Germinal center (tissue), 1 donor: Measurements from ENCODE around the gene PRAC1.
A peak's percentile ranks its signal among the peaks of the same experiment; 100 is the strongest.
"Not testable (repeated sequence)": the region's sequence is repeated elsewhere in the genome, so short reads cannot be mapped to it uniquely, and the experiment has no call there.

Experiments
- DNase-seq: peaks from one replicate; pipeline ENCODE4 v3.0.0; 2012; ENCODE audit warnings: mixed read lengths, low spot score

PRAC1 gene

DNA sequence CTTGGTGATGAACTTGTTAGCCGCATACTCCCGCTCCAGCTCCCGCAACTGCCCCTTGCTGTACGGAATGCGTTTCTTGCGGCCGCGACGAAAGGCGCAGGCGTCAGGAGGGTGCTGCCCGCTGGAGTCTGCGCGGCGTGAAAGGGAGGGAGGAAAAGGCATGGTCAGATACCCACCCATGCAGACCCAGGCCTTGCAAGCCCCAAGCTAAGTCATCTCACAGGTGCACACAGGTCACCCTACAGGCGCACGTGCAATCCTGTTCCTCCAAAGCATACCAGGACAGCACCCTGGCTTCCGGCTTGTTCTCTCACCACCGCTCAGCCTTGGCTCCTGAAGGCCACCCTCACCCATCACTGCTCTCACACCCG is 4.6 kb upstream of the PRAC1 start:
- DNase-seq = no peak

DNA sequence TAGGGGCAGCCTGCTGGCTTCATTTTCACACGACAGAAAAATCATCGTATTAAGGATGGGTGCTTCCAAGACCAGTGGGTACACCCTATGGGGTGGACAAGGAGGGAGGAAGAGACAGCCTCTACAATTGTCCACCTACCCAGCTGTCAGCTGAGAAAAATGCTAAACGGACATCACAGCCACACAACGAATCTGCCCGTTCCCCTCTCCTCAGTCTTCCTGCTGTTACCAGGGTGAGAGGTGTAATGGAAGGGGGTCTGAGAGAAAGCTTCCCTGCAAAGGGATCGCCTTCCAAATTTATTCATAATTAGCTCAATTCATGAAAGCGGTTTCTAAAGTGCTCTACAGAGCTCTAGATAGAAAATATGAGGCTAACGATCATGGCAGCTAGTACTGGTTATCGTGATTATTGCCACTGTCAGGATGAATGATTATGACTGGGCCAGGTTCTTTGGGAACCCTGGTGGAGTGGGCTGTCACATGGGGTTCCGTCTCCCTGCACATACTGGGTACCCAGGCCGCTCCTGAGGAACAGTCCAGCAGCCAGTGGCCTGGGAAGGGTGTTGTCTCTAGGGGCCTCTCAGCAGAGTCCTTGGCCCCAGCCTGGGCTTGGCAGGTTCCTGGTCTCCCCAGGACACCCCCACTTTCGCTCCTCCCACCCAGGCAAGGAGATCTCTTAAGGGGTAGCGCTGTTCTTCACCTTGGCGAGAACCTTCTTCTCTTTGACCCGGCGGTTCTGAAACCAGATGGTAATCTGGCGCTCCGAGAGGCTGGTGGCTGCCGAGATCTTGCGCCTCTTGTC is 4.0 kb upstream of the PRAC1 start:
- no peak for DNase-seq

DNA sequence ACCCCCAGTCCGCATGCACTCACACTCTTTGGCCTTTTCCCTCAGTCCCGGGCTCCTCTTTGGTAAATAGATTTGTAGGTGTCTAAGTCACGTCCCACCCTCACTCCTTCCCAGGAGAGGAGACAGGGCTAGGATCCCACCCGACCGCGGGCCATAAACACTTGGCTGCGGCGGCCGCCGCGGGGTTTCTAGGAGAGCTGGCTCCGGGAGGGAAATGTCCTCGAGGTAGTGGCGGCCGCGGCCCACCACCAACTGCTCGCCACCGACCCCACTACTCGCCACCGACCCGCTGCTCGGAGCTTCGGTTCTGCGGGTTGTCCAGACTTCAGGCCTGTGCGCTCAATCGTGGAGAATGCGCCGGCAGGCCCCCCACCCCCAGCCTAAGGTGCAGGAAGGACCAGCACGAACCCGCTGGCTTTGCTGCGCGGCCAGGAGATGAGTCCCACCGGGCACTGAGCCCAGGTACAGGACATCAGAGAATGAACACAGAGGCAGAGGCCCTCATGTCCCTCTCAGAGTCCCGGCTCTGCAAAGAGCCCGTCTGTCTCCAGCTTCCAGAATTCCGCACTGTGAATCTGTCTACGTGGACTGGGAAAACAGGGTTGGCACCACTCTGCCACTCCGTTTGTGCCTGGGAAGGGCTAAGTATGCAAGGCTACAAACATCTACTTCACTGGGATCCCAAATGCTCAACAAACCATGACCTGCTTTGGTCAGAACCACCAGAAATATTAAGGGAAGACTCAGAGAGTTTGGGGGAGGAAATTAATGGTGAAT is 3.2 kb upstream of the PRAC1 start:
- DNase-seq = no peak

DNA sequence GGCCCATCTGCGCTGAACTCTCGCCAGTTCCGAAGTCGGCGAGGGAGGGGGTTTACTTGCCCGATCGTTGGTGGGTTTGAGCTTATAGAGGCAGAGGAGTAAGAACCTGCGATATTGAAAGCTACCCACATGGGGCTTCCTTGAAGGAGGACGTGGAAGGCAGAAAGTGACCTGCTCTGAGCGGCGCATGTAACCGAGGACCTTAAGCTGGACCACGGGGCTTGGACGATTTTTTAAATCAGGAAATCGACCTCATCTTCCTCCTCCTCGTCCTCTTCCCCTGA is 2.6 kb upstream of the PRAC1 start:
- DNase-seq = no peak

DNA sequence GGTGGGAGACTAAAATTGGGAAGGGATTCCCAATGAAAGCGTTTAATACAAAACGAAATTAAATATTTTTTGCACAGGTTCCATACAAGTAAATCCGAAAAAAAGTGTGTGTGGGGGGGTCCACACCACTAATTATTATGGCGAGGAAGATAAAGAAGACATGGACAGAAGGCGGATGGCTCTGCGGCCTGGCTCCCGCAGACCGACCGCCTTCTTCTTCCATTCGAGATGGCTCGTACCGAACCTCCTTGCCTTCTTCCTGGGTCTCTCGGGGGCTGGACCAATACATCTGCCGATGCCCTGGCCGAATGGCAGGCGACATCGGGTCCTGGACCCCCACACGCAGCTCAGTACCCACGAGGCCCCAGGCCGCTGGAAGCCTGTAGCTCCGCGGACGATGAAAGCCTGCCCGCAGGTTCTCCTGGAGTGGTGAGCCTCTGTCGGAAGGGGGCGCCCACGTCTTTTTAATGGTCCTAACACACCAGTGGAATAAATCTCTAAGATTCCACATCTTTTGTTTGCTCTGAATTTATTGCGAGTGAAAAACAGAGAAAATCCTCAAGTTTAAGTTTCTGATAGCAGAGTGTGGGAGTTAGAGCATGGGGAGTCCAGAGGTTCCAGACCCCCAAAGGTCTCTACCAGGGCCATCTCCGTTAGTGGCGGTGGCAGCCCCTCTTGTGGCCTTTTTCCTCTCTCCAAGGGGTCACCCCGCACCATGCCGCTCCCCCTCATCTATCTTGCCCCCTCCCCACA is 2.1 kb upstream of the PRAC1 start:
- peak; percentile 46 for DNase-seq

DNA sequence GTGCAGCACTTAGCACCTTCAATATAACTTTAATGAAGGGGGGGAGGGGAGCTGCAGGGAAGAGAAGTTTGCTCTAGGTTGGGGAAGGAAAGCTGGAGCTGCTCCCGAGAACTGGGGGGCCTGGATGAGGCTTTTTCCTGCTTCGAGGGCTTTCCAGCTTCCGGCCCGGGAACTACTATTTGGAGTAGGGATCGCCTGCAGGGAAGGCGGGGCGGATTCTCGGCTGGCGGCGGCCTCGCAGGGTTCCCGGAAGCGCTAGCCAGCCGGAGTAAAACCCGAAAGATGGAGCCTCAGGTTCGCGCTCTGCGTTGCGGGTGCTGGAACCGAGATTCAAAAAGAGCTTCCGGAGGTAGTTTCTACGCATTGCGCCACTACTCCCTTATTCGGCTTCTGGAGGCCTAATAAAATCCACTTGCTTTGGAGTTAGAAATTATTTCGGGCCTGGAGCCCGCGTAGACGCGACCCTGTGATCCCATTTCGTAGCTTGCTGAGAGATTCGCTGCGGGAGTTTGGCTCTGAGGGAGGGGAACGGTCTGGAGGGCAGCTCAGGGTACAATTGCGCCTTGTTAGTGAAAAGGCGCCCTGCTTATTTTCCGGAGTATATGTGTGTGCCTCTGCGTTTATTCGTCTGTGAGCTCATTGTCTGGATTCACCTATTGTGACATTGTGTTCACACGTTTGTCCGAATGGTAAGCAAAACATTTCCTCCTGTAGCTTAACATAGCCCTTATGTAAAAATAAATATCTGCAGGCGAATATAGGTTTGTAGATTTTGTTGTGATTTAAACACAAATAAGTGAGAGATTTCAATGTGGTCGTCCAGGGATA is 1.3 kb upstream of the PRAC1 start:
- no peak for DNase-seq

DNA sequence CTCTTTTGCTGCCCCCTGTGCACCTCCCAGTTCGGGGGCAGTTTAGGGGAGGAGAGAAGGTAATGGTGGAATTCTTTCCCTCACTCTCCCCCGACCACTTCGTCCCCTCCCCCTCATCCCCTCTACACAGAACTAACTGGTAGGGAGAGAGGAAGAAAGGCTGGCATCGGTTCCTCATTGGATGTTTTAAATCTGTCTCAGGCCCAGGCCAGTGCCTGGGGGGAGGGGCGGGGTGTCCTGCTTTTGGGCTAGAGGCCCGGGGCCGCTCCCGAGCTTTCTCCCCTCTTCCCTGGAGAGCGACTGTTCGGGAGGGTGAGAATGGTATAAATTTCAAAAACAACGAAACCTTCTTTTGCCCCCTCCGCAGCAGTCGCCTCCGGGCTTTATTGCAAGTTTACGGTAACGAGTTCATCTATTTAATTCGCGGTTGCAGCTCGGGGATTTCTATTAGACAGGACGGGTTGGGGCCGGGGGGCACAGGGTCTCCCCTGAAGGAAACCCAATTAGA is 651 bp upstream of the PRAC1 start, which contains the start of gene PRAC2:
Gene PRAC2, plus strand, starts transcription at position 271 of the 508 bp plus-strand sequence. CDS start 1,226 bp downstream, outside the sequence.
- DNase-seq = no peak

DNA sequence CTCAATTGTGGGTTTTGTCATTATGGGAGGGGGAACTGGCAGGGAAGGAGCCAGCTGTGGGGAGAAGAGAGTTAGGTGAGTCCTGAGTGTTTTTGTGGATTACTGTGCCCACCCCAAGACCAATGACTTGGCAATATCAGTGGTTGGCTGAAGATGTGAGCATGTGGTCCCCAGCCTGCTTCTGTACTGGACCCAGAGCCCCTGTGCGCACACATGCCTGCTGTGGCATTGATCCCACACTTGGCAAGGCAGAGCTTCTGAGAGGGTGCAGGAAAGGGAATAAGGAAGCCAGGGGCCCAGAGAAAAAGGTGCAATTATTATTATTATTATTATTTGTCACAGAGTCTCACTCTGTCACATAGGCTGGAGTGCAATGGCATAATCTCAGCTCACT is 1.3 kb downstream of the PRAC1 start:
- DNase-seq = no peak

DNA sequence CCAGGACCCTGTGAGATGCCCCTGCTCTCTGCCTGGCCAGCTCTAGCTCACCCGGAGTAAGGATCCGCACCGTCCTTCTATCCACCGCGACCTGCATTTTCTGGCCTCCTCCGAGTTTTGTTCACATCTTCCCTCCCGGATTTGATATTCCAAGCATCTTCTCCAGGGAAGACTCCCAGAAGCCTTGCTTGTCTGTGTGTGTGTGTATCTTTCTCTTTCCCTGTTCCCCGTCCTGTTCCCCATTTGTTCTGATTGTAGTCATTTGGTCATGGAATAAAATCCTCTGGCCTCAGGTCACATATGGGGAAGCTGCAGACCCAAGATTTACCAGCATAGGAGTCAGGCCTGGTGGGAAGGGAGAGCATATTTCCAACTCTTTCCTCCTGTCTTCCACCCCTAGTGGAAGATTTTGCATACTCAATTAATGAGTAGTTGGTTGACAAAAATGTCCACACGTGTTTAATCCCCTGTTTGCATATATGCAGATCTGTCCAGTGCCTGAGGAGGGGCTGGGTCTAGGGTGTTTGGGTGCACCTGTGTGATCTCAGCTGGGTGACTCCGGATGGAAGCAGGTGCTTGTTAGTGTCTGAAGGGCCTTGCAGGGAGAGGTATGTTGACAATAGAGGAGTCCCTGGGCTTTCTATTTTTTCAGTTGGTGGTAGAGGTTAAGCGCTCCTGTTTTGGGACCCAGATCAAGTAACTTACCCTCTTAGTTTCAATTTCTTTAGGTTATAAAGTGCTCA is 1.9 kb downstream of the PRAC1 start:
- no peak for DNase-seq

DNA sequence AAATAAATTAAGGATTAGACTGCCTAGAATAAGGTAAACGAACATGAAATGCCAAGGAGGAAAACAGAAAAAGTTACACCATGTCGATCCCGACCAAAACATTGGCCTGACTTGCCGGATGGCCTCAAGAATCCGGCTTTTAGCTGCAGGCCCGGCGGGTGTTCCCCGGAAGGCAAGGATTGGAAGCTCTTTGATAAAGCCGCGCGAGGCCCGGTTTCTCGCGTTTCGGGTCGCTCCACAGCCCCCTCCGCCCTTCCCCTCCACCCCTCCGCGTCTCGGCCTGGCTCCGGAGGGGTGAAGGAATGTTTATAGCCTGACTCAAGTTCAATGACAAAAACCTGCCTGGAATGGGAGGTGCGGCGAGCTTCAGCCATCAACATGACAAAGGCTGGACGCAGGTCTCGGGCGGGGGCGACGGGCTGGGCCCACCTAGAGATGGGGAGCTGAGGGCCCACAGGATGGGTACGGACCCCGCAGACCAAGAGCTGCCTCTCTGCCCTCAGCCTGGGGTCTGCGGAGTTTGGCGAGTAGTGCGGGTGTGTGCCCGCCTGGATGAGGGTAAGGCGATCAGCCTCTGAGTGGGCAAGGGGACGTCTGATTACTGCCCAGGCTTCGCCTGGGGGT is 2.6 kb downstream of the PRAC1 start:
- DNase-seq = no peak

DNA sequence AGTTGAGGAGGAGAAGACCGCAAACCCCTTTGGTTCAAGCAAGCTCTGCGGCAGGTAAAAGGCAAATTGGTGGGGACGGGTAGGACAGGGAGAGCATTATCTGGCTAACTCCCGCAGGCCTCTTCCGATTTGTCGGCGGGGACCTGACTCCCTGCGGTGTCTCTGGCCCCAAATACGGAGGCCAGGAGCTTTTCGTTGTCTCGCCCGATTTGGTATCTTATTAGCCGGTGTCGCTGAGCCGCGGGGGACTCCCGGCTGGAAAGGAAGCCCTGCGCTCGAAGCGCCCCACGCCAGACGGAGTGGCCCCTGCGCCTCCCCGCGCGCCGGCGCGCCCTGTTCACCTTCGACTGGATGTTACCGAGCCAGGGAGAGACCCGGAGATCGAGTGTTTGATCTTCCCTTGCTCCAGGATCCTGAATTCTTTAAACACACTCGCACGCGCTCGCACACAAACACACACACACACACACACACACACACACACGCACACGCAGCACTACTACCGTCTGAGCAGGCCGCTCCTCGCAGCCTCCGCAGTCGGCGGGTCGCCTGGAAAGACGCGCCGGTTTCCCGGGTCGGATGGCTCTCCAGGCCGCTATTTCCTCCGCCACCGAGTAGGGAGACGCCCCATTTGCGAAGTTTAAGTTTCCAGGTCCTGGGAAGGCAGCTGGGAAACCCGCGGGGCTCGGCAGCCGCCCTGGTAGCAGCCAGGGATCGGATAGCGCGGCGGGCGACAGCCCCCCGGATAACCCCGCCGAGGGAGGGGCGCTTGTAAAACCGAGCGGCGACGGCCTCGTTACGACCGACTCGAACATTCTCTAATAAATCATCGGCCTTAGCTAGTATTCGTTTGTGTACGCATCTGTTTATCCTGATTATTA is 3.3 kb downstream of the PRAC1 start:
- no peak for DNase-seq

DNA sequence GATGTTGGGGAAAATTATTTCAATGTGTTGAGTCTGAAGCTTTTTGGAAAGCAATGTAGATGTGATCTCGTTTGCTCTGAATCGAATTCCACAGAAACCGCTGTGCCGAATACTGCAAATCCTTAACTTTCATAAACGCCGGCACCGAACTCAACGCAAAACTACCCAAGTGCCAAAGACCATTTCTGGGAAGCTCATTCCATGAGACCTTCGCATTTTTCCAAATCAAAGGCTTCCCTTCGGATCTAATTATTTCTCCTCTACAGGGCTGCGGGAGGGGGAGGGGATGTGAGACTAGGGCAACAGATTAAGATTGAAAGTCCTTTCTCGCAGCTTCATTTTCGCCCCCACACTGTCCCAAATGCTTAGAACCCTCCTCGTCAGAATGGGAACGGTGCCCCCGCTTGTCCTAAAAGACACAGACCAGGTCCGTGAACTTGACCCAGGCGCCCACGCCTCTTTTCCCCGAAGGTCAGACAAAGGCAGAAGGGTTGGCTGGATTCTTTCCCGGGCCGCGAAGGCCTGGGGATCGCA is 4.0 kb downstream of the PRAC1 start:
- no peak for DNase-seq

DNA sequence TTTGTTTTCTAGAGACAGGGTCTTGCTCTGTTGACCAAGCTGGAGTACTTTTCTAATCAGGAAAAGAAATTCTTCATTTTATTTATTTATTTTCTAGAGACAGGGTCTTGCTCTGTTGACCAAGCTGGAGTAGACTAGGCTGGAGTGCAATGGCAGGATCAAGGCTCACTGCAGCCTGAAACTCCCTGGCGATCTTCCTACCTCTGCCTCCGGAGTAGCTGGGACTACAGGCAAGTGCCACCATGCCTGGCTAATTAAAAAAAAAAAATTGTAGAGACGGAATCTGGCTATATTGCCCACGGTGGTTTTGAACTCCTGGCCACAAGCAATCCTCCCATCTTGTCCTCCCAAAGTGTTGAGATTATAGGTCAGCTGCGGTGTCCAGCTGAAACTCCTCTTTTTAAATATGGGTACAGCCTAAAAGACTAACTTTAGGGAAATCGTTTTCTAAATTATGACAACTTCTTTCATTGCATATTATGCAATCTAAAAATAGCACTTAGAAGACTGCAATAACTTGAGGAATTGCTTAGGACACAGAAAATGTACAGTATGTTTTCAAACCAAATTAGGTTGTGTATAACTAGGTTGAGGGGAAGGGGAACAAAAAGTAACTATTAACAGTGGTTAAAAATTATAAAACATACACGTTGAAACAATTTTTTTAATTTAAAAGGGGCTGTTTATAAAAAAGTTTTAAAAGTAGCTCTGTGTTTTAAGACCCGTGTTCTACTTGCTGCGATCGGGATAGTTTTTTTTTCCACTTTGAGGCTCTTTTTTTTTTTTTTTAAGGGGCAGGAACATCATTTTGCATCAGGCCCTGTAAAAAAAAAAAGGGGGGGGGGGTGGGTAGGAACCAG is 4.7 kb downstream of the PRAC1 start:
- no peak for DNase-seq

DNA sequence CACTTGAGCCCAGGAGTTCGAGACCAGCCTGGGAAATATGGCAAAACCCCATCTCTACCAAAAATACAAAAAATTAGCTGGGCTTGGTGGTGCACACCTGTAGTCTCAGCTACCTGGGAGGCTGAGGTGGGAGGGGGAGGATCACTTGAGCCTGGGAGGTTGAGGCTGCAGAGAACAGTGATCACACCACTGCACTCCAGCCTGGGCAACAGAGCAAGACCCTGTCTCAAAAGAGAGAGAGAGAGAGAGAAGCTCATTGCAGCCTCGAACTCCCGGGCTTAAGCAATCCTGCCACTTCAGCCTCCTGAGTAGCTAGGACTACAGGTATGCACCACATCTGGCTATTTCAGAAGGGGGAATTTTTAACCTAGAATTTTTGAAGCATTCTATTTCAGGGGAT is 5.8 kb downstream of the PRAC1 start:
- not testable (repeated sequence) for DNase-seq

DNA sequence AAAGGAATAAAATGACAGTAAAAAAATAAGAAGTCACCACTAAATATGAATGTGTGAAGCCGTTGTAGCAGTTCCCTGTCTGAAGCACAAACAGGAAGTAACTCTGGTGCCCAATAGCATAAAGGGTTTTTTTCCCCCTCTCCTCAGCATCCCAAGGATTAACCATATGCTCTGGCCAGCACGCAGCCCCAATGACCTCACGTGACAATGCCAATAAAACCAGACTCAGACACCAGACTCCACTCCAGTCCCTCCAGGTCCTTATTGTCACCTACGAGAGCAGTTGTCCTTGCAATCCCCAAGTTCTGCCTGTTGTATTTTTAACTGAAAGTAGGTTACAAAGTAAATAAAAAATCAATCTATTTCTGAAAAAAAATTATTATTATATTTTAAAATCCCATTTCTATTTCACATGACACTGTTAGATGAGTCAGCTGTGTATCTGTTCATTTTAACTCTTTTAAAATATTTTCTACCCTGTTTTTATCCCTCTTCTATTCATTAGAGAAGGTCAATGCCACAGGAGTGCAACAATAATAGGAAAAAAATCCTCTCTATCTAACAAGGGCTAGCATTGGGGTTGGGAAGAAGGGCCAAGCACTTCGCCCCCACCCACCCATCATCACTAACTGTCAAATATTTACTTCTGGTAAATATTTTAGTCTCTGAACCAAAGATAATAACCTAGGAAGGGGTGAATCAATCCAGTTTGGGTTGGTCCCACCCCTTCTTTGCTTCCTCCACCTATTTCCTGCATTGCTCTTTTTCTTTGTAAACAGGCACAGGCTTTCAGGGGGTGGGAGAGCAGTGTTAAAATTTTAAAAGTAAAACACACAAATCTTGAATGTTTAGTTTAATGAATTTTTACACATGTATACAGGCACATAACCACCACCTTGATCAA is 6.6 kb downstream of the PRAC1 start:
- DNase-seq = no peak

DNA sequence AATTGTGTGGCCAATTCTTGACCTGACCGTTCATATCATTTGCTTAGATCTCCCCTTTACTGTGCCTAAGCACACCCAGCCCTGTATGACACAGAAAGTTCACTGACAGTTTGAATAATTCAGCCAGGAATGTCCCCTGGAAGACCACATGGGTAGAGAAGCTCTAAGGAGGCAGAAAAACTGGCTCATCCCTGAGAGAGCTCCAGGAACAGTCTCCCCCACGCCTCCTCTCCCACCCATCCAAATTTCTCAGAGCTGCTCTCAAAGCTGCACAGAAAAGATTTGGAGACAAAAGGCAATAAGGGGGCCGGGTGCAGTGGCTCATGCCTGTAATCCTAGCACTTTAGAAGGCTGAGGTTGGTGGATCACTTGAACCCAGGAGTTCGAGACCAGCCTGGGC is 11.2 kb downstream of the PRAC1 start:
- no peak for DNase-seq
